Stimulated activated CD4-positive, alpha-beta T cell treated with anti-CD3 and anti-CD28 coated beads, TNF-alpha, amount 100 ng/mL, for 24 hours (primary cell): ENCODE measurements around the gene REELD1.
A peak's percentile ranks its signal among the peaks of the same experiment; 100 is the strongest.

Experiments
- DNase-seq, 3 experiments: peaks; one replicate each; pipeline ENCODE4 v3.0.0-alpha.2; 2020; ENCODE audit warnings: low read depth in 3 of 3

Gene REELD1

DNA sequence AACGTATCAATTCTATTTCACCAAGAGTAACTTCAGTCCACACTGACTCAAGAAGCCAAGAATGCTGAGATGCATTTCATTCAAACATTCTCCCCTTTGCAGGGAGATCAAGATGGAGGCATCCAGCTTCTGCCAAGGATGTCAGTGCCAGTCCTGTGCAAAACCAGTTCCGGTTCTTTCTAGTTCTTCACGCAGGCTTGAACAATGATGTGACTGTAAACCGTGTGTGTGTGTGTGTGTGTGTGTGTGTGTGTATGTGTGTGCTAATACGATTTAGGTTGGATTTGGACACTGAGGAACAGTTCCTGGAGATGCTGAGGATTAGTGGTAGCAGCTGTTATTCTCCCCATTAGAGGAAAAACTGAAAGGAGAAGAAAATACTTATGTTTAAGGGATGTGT is at the start of gene REELD1:
Gene REELD1, plus strand, starts transcription at position 301 of the 400 bp plus-strand sequence. CDS start 2,415 bp downstream, outside the sequence.
- no peak for DNase-seq

DNA sequence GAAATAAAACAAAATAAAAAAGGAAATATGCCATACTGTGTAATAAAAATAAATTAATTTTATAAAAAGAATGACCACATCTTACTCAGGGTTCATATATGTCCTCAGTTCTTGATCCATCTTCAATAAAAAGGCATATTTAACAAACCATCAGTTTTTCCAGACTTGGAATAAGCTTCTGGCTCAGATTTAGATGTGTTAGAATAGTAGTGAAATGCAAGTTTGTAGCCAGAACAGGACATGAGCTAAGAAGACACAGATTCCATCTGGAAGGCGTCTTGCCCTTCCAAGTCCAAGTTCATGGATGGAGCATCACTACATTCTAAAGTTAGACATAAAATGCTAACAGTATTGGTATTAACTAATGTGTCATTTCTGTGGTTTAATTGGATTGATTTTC is 49.1 kb upstream of the REELD1 start:
- DNase-seq, result no peak

DNA sequence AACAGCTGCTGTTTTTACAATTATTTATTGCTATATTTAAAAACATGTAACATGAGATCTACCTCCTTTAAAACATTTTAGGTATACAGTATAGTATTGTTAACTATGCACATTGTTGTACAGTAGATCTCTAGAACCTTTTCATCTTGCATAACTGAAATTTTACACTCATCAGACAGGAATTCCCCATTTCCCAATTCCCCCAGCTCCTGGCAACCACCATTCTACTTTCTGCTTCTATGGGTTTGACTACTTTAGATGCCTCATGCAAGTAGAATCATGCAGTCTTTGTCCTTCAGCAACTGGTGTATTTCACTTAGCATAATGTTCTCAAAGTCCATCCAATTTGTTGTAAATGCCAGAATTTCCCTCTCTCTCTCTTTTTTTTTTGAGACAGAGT is 48.5 kb upstream of the REELD1 start:
- no peak for DNase-seq

DNA sequence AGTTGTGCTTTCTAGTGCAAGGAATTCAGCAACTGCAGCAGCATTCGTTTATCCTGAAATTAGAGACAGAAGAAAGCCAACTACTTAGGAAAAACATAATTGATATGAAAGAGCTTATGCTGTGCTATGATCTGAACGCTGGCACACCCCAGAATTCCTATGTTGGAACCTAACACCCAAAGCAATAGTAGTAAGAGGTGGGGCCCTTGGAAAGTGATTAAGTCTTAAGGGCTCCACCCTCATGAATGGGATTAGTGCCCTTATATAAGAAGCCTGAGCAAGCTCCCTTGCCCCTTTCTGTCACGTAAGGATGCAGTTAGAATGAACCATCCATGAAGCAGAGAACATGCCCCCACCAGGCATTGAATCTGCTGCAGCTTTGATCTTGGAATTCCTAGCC is 44.2 kb upstream of the REELD1 start:
- no peak for DNase-seq

DNA sequence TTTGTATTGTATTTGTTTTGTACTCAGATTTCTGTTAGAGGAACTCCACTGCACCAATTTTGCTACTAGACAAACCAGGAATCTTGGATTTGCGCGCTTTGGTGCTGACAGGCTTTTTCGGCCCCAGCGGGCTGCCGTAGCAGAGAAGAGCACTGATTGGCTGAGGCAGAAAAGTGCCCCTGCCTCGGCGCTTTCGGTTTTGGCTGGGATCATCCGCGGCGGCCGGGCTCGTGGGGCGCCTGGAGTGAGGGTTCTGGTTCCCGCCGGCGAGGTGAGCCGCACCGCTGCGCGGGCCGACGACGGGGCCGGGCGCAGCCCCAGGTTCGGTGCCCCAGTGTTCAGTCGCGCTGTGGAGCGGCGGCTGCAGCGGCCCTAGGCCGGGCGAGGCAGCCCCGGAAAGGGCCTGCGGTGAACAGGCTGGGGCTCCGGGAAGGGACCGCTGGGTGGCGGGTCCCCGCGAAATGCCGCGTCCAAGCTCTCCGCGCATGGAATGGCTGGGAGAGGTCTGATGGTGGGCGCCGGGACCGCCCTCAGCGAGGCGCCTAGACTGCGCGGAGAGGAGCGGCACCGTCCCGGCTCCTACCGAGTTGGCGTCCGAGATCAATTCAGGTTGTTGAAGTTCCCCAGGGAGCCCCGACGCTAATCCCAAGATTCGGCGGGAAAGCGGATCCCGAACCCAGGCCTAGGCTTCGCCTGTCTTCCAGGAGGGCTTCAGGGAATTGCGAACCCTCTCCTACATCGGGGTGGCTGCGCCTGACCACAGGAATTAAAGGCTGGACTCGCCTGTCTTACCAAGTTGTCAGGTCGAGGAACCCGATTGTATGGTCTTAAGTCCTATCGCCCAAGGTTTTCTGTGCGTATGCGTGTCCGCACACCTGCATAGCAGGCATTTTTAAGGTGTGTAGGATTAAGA is 38.5 kb upstream of the REELD1 start, which contains the start of gene LSM6:
Gene LSM6, plus strand, starts transcription at position 178 of the 913 bp plus-strand sequence. CDS start 7,204 bp downstream, outside the sequence.
- peak; percentile 71 to 82 (median 75) for DNase-seq

DNA sequence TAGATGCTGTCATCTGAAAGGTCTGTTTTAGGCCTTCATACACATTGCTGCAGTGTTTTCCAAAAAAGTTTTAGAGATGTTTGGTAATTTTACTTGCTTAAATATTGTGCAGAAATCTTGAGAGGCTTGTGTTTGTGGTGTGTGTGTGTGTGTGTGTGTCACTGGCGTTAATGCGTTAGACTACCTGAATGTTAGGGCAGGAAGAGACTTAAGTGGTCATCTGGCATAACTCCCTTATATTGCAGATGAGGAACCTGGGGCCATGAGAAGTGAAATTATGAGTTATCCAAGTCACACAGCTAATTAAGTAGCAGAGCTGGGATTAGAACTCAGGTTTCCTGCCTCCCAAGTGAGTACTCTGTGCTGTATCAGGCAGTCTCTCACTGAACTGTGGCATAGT is 37.4 kb upstream of the REELD1 start:
- DNase-seq, result no peak

DNA sequence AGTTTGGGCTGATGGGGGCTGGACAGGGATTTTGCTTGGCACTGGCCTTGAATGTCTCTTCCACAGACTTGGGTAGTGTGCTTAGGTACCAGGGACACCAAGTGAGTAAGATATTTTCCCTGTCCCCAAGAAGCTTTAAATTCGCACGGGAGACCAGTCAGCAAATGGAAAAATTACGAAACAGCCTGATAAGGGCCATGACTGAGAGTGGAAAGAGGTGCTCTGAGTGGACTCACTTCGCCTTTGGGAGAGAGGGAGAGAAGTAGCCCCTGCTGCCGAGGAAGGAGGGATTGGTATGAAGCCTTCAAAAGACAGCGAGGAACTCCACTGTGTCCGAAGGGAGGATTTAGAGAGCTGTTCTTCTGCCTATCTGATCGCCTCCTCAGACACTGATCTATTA is 36.2 kb upstream of the REELD1 start:
- DNase-seq, result no peak

DNA sequence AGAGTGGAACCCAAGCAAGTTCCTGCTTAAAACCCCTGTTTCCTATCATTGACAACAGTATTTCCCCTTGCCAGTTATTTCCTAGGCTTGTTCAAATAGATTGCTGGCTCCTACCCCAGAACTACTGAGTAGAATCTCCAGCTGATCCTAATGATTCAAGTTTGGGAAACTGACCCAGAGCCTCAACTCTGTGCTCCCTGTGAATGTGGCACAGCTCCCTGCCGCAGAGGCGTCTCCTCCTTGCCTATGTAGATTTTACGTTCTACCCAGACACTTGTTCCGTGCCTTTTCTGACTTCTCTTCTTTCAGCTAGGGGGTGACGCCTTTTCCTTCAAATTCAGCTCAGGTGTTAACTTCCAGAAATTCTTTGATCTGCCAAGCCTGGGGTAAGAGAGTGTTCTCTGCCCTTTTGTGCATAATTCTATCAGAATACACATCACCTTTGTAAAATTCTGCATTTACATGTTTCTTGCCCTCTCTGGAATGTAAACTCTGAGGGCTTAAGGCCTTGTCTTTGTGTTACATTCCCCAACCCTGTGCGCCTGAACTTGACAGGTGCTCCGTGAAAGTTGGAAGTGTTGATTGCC is 34.5 kb upstream of the REELD1 start:
- DNase-seq, result no peak

DNA sequence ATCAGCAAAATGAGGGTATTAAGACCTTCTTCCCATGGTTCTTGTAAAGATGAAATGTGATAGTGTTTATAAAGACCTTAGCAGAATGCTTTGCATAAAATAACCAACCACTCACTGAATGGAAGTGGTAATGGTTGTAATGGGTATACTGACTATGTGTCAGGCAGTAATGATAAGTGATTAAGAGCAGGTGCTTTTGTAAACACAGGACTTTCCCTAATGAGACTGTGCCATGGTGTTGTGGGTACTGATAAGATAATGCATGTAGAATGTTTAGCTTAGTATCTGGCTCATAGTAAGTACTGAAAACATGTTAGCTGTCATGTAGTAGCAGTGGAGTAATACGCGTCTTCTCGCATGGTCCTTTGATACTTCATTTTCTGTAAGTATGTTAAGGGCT is 31.9 kb upstream of the REELD1 start:
- no peak for DNase-seq

DNA sequence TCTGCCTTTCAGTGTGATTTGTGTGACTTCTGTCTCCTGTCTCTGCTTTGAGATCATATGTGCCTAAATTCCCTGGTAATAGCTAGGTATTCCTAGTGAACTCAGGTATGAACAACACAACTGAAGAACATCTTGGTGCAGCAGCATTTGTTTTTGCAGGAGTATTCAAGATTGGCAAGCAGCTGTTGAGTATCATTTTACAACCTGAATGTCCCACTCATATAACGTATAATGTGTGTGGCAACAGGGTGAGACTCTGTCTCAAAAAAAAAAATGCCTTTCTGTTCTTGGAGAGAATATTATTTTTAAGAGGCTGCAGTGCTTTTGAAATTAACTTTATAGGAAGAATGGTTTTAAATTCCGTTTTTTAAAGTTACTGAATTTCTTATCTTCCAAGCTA is 31.1 kb upstream of the REELD1 start:
- no peak for DNase-seq

DNA sequence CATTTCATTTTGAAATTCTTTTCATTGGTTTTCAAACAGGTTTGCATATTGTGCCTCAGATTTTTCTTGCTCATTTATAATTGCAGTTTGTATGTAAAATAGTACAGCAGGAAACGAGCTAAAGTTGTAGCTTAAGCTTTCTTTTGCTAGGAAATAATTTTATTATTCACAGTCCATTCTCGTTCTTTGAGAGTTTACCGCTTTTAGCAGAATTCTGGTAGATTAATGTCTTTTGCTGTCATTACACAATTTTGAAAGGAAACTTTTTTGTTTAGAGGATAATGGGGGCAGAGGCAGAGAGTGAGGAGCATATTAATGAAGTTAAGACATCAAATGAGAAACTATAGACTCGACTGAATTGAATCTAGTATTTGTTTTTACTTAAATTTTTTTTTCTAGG is 28.3 kb upstream of the REELD1 start:
- DNase-seq, result no peak

DNA sequence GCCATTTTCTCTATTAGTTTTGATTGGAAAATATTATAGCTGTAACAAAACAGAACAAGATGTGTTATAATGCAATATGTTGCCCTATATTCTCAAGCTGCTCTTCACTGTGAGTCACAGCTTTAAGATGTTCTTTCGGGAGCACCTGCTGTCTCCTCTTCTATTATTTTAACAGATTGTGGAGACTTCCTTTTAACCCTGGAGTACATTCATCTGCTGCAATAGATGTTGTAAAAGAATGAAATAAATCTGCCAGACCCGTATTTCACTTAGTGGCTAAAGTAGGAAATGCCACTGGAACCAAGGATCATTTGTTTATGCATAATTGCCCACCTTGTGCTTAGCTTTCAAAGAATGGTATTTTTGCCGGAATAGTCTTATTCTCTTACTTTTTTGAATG is 27.7 kb upstream of the REELD1 start:
- DNase-seq, result no peak

DNA sequence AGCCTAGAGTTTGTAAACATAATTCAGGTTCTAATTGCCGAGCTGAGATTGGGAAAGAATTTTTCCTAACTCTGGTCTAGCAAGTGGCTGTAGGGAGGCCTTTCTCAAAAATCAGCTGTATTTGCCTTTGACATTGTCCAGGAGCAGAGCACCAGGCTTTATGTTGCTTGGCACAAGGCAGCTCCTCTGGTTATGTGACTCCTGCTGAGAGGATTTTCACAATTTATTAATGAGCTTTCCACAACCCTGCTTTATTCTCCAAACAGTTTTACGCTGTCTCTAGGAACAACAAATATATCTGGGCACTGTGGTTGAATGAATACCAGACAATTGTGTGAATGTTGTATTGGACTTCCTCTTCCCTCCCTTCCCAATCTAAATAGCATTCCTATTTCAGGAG is 23.9 kb upstream of the REELD1 start:
- DNase-seq, result no peak

DNA sequence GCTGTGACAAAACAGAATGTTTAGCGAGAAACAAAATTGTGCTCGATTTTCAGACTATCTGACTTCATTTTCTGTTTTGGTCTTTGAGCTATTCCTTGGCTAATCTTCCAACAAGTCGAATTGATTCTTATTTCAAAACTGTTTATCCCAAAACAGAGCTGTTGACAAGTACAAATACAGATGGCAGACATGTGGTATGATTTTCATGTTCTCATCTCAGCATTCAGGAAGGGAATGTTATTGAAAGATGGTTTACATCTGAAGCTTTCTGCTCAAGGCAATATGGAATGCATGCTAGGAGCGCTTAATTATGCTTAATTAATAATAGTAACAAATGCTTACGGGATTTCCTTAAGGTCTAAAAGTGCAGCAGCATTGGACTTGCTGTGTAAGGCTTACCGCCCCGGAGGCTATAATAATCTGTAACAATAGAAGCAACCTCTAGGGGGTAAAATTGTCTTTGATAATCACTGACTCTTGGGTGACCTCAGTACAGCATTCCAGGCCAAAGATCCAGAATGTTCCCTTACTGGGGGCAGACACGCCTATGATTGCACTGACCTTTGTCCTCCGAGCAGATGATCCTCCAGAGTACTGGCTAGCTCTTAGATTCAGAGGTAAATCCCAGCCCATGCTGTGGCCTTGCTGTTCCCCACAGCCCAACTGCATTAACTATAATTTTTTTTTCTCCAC is 22.4 kb upstream of the REELD1 start:
- no peak for DNase-seq

DNA sequence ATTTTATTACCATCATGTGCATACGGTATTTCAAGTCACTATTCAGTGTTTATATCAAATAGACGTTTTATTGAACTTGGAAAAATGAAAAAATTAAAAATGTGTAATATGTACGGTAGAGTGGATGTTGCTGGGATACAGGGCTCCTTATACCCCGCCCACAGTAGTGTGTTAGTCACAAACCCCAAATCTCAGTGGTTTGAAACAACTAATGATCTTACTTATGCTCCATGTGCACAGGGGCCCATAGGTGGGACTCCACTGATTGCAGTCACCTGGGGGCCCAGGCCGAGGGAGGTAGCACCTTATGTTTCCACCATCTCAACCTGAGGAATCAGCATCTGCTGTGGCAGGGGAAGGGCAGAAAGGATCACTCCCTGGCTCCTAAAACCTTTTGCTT is 20.7 kb upstream of the REELD1 start:
- DNase-seq, result no peak

DNA sequence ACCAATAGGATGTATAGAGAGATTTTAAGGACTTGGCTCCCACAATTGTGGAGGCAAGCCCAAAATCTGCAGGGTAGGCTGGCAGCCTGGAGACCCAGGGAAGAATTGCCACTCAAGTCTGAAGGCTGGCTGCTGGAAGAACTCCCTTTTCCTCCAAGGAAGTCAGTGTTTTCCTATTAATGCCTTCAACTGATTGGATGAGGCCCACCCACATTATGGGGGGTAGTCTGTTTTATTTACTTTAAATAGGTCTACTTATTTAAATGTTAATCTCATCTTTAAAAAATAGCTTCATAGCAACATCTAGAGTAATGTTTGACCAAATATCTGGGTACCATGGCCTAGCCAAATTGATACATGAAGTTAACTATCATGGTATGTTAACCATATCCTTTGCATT is 20.1 kb upstream of the REELD1 start:
- no peak for DNase-seq

DNA sequence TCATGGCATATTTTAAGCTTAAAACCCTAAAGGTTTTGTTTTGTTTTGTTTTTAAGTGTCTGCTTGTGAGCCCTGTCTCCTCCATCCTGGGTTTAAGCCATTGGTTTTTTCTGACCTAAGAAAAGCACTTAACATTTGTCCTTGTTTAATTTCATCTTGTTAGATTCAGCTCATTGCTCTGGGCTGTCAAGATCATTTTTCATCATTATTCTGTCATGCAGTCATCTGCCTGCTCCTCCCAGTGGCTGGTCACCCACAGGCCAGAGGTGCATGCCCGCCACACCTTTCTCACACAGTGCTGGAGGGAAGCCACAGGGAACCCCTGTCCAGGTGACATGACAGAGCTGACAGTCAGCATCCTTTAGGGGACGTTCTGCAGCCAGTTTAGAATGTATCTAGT is 11.7 kb upstream of the REELD1 start:
- DNase-seq, result no peak

DNA sequence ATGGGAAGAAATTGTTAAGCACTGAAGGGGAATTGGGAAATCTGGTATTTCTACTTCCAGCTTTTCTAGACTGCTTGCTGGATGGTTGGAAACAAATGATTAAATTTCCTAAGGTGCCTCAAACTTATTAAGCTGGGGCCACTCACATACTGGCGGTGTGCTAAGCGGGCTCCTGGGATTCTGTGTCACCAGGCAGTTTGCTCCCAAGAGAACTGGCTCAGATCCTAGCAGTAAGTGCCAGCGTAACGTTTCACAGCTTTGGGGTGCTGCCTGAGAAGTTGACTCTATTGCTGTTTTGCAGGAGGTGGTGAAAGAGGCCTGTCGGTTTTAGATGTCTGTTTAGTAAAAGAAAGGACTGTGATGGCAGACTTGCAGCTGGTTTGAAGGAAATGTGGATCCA is 6.9 kb upstream of the REELD1 start:
- DNase-seq, result no peak

DNA sequence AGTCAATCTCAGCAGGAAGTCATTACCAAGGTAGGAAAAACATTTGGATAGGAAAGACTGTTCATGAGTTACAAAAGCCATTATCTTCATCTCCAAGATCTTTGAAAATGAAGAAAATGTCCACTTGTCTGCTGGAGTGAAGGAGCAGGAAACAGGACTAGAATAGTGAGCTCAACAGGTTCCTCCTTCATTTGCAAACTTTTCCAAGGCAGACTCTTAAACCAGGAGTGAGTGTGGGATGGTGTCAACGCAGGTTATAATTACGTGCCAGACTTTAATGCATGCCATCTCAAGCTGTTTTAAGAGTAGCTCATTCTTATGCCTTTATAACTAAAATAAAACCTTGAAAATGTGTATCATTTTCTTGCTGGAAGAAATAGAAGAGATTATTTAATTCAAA is 3.4 kb upstream of the REELD1 start:
- no peak for DNase-seq

DNA sequence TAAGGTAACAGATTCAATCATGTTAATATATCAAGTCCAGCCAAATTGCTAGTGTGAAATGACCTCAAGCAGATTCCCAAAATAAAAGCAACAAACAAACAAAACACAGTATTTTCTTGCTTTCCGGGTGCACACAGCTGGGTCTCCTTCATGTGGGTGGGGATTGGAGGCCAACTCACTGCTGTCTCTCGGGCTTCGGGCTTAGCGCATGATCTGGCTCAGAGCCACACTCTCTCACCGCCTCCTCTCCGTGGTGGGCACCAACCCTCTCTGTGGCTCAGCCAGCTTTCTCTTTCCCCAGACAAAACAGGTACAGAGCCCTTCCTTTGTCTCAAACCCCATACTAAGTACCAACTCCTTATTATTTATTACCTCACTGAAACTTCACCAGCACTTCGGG is 2.9 kb upstream of the REELD1 start:
- DNase-seq, result no peak

DNA sequence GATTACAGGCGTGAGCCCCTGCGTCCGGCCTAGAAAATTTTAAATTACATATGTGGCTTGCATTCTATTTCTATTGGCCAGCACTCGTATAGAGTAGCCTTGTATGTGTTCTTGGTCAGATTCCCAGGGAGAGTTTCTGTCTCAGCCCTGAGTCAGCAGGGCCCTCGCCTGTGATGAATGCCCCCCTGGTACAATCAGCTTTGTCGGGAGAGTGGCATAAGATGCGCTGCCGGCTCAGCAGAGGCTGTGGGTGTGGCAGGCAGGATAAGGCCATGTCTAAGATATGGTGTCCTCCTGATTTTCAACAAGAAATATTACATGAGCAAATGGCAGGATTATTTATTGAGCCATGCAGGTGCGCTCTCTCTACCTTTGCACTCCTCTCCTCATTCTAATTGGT is 1.6 kb upstream of the REELD1 start:
- no peak for DNase-seq

DNA sequence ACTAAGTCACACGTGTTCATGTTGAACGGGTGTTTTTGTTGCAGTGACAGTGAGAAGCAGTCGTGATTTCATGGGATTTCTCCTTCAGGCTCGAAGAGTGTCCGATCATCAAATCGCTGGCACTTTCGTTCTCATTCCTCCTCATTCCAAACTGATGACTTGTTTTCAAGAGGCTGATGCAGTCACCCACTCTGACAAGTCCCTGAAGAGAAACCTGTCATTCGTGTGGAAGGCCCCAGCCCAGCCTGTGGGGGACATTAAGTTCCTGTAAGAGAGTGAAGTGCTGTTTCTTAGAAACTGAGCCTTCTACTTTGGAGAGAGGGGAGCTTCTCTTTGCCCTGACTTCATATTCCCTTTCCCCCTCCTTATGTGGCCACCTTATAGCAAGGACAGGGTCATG is 8.0 kb downstream of the REELD1 start:
- DNase-seq, result no peak
